T-helper 2 cell treated with Interferon-gamma antibody and Interleukin-4, amounts not matched to agents 100 ng/mL and 5 ng/mL, for 36 hours (primary cell): ENCODE results near the gene RO60. TPM values are rescaled to one million over a fixed set of nuclear protein-coding genes. Genes with fewer than 3 reads are reported as not detected.

Experiments
- intact Hi-C: fragments of 100-400 bp; cut with micrococcal nuclease; formaldehyde crosslinking; loops from one replicate; pipeline ENCODE4 v1.15.1; 2023
- total RNA-seq: library from RNA; stranded (reverse); gene quantifications from 2 replicates; pipeline ENCODE4 v1.2.3, GENCODE V29; 2022

The RO60 gene
- total RNA-seq, 1 donor from 2014 or later: 53.0 TPM

GRCh38 chr1:193104907-193105820 is 45.8 kb downstream of the RO60 start, which contains the start of gene GLRX2:
GLRX2 (minus strand) TSS chr1:193105414; CDS start chr1:193105382, 32 bp downstream.
- intact Hi-C loops: loop anchor here (1.0 to 5.0 kb wide), 3 partner anchors 17 to 298 kb away; partner anchors contain the start of genes CDC73, RGS2, RO60 and UCHL5

DNA sequence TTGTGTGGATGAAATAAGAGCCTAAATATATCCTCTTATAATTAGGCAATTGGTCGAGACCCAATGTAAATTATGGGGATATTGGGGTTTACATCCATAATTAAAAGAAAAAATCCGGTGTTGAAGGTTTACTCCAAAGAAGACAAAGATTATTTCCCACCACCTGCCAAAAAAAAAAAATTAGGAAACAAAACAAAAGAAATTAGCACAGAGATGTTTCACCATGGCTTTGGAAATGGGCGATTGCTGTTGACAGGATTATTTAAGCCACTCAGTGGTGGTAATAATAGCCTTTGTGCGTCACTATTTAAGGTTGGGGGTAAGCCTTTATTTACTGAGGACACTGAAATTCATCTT is 46.4 kb downstream of the RO60 start:
- intact Hi-C loops: loop anchor here (1.0 to 5.0 kb wide), 3 partner anchors 17 to 298 kb away; partner anchors contain the start of genes CDC73, RGS2, RO60 and UCHL5

DNA sequence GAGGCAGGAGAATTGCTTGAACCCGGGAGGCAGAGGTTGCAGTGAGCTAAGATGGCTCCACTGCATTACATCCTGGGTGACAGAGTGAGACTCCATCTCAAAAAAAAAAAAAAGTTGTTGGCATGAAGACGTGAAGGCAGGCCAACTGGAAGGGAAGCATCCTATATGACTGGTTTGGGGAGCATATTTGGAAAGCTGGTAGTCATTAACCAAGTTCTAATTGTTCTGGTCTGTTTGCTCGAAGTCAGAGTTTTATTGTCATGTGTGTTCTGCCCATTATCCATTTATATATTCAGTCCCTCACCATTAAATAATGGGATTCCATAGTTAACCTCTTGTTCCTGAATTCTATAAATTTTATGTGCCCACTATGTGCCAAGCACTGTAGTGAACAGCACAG is 49.1 kb downstream of the RO60 start:
- intact Hi-C loops: loop anchor here (5.0 kb wide), 1 partner anchor 301 kb away; the partner anchor contains the start of gene RGS2

Other genes with a start within 250 kb of the RO60 start
- 60.1 TPM in 2 replicates for gene UCHL5, start 252 bp upstream of the RO60 start, total RNA-seq
- 24.3 and 24.4 TPM in 2 replicates for gene GLRX2, start 45.8 kb downstream of the RO60 start, total RNA-seq
- 54.2 TPM in 2 replicates for gene CDC73, start 62.4 kb downstream of the RO60 start, total RNA-seq
- gene B3GALT2, start 127.0 kb downstream of the RO60 start, total RNA-seq: 0.50 and 0.80 TPM in 2 replicates